Stimulated activated CD8-positive, alpha-beta memory T cell treated with anti-CD3 and anti-CD28 coated beads, Interleukin-2, amount 100 ng/mL, for 1 hour (primary cell): ENCODE measurements around the gene TMCO6.
A peak's percentile ranks its signal among the peaks of the same experiment; 100 is the strongest.
"Not testable (repeated sequence)": the region's sequence is repeated elsewhere in the genome, so short reads cannot be mapped to it uniquely, and the experiment has no call there.

ENCODE experiments used
- DNase-seq, 2 donors: peaks; one replicate each; pipeline ENCODE4 v3.0.0-alpha.2; 2020; ENCODE audit warnings: low read depth in 2 of 2

Gene TMCO6

GRCh38 chr5:140630292-140631035, 8.8 kb upstream of the TMCO6 start:
- no peak for DNase-seq

- DNase-seq, result no peak
Measured at GRCh38 chr5:140631036-140631417, 8.2 kb upstream of the TMCO6 start.

DNA sequence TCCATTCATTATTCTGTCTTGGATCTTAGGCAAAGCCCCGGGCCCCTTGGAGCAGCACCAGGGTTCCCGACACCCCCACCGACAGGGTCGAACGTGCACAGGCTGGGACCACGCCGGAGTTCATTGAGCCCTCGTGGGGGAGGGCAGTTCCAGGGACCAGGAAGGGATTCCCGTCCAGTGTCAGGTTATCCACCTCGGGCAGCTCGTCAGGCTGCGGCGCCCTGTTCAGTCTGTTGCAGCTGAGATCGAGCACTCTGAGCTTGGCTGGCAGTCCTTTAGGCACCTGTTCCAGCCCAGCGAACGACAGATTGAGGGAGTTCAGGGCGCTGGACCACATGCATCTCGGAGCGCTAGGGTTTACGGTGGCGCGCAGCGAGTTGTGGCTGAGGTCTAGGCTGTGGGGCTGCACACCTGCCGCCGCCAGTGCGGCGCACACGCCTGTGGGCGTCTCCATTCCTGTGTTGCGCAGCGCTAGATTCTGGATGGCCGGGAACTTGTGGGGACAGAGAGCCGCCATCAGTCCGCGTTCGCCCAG, 7.4 kb upstream of the TMCO6 start:
- DNase-seq, result no peak

GRCh38 chr5:140632366-140633020, 6.8 kb upstream of the TMCO6 start:
- DNase-seq, result no peak

GRCh38 chr5:140633021-140633471, 6.2 kb upstream of the TMCO6 start, which contains the start of gene CD14:
CD14 (minus strand) TSS chr5:140633175; CDS start chr5:140633071, 104 bp downstream.
- no peak for DNase-seq

- no peak for DNase-seq
Measured at GRCh38 chr5:140633501-140633900, 5.8 kb upstream of the TMCO6 start.

DNA sequence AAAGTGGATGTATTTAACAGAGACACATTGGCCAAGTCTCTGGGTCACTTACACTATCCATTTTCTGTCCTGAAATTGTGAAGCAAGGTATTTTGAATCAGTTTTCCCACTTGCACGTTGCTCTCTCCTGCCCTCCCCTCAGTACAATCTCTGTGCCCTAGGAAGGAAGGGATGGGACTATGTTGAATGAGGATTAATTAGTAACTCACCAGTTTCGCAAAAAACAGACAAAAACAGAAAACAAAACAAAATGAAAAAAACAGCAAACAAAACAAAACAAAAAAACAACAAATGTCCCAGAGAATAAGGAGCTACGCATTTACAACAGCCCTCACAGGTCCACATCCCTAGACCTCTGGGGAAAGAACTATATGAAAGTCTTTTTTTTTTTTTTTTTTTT, 5.1 kb upstream of the TMCO6 start:
- no peak for DNase-seq

DNA sequence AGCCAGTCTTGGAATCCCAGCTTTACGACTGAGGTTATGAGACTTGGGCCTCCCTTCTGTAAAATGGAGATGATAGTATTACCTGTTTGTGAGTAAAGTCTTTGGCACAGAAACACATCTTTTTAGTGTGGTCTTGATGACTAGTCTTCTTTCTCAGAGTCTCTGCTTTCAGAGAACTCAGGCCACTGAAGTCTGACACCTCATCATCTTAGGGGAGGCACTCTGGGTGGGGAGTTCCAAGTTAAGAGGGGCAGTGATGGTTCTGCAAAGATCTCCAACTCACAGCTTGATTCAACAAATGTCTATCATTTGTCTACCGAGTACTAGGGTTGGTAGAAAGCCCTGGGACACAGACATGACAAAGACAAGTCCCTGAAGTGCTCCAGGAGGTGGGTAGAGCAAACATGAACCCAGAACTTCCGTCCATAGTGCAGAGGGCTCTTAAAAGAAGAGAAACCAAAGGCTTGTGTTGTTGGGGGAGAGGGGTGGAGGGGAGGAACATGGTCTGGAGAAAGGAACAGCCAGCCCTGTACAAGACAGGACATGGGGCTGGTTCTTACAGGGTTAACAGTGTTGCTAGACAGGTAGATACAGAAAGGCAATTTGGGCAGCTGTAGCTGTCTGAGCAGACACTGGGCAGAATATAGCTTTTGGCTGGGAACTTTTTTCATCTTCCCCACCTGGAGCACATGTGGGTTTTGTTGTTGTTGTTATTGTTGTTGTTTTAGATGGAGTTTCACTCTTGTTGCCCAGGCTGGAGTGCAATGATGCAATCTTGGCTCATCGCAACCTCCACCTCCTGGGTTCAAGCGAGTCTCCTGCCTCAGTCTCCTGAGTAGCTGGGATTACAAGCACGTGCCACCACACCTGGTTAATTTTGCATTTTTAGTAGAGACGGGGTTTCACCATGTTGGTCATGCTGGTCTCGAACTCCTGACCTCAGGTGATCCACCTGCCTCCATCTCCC, 3.7 kb upstream of the TMCO6 start:
- no peak for DNase-seq

- no peak for DNase-seq
Measured at GRCh38 chr5:140637371-140638100, 1.7 kb upstream of the TMCO6 start.

DNA sequence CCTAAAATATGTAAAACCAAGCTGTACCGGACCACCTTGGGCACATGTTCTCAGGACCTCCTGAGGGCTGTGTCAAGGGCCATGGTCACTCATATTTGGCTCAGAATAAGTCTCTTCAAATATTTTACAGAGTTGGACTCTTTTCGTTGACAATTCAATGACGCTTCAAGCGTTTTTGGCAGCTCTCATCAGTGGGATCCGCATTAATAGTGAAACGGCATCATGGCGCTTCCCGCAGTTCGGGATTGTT, 428 bp upstream of the TMCO6 start:
- DNase-seq, result not testable (repeated sequence)

DNA sequence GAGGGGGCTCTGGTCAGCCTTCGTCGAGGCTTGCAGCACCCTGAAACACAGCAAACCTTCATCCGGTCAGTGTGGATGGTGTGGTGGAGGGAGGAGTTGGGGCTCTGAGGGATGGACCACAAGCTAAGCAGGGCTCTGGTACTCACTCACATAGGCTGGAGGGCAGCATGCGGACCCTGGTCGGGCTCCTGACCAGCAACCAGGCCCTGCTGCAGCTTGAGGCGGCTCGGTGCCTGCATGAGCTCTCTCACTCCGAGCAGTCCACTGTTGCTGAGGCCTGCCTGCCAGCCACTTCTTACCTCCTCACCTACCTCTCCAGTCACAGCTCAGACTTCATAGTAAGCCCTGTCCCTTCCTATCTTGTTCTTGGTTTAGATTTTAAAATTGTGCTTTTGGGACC, 2.5 kb downstream of the TMCO6 start:
- no peak for DNase-seq

DNA sequence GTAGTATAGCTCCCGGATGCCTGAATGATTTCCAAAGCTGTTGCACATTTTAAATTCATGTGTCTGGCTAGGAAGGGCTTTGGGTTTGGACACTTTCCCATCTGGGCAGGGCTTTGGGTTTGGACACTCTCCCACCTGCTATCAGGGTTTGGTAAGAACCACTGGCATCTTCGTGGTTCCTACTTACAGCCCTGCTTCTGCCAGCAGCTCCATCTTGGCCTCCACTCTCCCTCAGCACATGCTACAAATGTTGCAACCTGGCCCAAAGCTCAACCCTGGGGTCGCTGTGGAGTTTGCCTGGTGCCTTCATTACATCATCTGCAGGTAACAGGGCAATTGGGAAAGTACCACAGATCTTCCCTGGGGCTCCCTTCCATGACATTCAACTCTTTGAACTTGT, 3.5 kb downstream of the TMCO6 start:
- no peak for DNase-seq

DNA sequence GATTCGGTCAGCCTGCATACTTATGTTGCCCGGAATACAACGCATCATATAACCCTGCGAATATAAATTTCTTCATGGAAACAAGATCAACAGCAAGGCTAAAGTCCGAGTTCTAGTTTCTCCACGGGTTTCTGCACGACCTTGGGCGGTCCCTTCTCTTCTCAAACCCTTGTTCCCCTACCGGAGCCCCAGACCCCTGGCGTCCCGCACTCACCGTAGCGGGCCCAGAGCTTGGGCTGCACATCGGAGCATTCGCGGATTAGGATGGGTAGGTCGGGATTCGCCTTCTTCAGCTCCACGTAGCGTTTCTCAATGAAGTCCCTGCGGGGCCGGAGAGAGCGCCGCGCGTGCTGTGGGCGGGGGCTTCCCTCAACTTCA, 7.8 kb downstream of the TMCO6 start:
- DNase-seq, result no peak

DNA sequence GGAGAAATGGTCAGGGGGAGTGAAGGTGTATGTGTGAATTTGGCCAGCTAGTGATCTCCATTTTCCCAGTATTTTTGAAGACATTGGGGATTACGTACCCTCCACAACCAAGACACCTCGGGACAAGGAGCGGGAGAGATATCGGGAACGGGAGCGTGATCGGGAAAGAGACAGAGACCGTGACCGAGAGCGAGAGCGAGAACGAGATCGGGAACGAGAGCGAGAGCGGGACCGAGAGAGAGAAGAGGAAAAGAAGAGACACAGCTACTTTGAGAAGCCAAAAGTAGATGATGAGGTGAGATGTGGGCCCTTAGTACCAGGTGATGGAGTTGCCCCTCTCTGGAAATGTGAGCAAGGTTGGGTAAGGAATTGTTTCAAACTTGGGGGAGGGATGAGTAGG, 19.6 kb downstream of the TMCO6 start:
- DNase-seq, result no peak

DNA sequence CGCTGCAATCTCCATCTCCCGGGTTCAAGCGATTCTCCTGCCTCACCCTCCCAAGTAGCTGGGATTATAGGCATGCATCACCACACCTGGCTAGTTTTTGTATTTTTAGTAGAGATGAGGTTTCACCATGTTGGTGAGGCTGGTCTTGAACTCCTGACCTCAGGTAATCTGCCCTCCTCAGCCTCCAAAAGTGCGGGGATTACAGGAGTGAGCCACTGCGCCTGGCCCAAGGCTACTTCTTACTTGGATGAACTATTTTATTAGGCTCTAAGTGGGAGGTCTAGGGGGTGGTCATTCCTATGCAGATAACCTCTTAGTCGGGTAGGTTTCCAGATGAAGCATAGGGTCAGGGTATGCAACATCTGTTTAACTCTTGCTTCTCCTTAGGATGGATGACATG, 21.1 kb downstream of the TMCO6 start:
- not testable (repeated sequence) for DNase-seq

DNA sequence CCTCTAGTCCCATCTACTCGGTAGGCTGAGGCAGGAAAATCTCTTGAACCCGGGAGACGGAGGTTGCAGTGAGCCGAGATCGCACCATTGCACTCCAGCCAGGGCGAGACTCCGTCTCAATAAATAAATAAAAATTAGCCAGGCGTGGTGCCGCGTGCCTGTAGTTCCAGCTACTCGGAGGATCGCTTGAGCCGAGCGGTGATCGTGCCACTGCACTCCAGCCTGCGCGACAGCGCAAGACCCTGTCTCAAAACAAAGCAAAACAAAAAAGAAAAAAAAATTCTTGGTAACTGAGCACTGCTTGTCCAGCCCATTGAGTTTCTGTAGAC, 24.7 kb downstream of the TMCO6 start:
- DNase-seq, result no peak

- DNase-seq, result peak; percentile 90 to 91
Measured at GRCh38 chr5:140664359-140665119, 25.3 kb downstream of the TMCO6 start, which contains the start of gene WDR55. WDR55 (plus strand) TSS chr5:140664904; CDS start chr5:140664913, 9 bp downstream.

DNA sequence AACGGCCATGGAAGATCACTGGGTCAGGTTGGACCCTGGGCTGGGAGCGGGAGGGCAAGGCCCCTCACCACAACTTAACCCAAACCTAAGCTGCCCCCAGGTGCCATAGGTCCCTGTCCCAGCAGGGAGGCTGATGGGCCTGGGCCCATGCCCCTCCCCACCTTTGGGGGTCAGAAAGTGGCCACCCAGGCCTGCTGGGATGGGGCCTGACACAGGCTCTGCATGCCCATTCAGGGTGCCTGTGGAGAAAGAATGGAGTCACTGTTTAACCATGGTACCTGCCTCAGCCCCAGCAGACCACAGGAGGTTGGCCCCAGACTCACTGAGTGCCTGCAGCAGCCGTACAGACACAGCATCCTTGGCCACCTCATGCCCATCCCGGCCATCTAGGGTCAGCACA, 31.8 kb downstream of the TMCO6 start:
- DNase-seq, result not testable (repeated sequence)

DNA sequence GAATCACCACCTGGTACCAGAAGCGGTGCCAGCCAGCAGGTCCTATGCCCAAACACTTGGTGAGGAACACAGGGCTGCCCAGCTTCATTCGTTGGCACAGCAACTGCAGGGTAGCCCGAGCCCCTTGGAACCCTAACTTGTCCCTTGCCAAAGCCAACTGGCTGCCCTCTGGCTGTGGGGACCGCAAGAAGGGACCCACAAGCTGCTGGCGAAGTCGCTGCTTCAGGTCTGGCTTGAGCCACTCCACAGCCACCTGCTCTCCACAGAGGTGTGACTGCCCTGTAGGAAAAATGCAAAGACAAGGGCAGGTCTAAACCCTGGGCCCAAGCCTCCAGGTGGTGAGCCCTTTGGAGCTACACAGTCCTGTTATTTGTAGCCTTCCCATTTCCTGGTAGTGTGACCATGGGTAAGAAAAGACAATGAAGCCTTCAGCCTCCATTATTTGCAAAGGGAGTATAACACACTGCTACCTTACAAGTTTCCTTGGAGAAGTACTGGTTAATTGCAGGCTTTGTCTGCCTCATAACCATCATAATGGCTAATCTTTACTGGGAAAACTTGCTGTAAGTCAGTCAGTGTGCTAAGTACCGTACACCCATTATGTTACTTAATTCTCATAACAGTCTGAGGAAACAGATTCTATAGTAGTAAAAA, 32.3 kb downstream of the TMCO6 start:
- DNase-seq, result no peak

DNA sequence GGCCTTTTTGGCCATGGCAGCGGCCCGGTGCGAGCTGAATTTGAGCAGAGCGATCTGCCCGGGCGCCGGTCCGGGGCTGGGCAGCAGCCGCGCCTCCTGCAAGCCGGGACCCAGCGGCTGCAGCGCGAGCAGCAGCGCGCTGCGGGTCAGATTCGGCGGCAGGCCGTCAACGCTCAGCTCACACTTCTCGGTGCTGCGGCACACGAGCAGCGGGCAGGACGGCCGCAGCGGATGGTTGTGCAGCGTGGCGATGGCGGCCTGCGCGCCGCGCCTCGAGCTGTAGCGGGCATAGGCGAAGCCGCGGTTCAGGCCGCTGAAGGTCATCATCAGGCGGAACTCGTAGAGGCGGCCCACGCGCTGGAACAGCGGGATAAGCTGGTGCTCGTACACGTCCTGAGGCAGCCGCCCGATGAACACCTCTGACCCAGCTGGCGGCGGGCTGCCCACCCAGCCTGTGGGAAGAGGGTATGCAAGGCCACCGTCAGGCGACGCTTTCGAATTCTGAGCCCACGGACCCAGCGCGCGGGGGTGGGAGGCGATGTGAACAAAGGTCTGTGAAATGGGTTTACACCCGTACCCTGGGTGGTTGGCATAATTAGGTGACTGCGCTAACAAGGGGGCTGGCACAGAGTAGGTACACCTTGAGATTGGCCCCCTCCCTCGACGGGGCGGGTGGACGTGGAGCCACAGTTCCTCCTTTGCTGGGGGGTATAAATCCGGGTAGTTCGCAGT, 33.4 kb downstream of the TMCO6 start:
- DNase-seq, result no peak
